CD14-positive monocyte (primary cell): ENCODE measurements around the gene PADI2. TPM values are rescaled to one million over a fixed set of nuclear protein-coding genes. Genes with fewer than 3 reads are reported as not detected.

Experiments
- DNase-seq, 3 donors: peaks; one replicate each; pipeline ENCODE4 v3.0.0-alpha.2; 2011 to 2022
- H2AFZ ChIP-seq: 2 replicates; pipeline ENCODE4 v1.6.0; 2012; ENCODE audit warnings: mild to moderate bottlenecking, low read depth, low read length, inconsistent platforms; ENCODE audit not compliant: insufficient read depth, poor library complexity, severe bottlenecking
- H3K27ac ChIP-seq, 2 donors: 1 replicate in 1 of 2; 2 replicates in 1 of 2; pipeline ENCODE4 v1.5.1; 2012 to 2013; ENCODE audit warnings: low read length in 2 of 2, control low read depth in 1 of 2, inconsistent platforms in 1 of 2, low read depth in 1 of 2, mild to moderate bottlenecking in 1 of 2
- H3K27me3 ChIP-seq, 2 donors: one replicate each; pipeline versions ENCODE4 v1.6.0 to v1.6.1; 2011 to 2013; ENCODE audit warnings: low read length in 2 of 2; ENCODE audit not compliant: control insufficient read depth in 2 of 2, insufficient read depth in 2 of 2
- H3K36me3 ChIP-seq, 2 donors: replicated peaks in 1 of 2; 1 replicate in 1 of 2; 2 replicates in 1 of 2; pipeline versions ENCODE4 v1.5.1 to v1.6.1; 2012 to 2013; ENCODE audit warnings: low read length in 2 of 2, control low read depth in 1 of 2, inconsistent platforms in 1 of 2, mild to moderate bottlenecking in 1 of 2; ENCODE audit not compliant: insufficient read depth in 2 of 2, control insufficient read depth in 1 of 2
- H3K4me1 ChIP-seq, 2 donors: 1 replicate in 1 of 2; 2 replicates in 1 of 2; pipeline versions ENCODE4 v1.5.1 to v1.6.1; 2012 to 2013; ENCODE audit warnings: low read length in 2 of 2, control low read depth in 1 of 2, inconsistent platforms in 1 of 2, mild to moderate bottlenecking in 1 of 2, moderate library complexity in 1 of 2; ENCODE audit not compliant: insufficient read depth in 2 of 2, control insufficient read depth in 1 of 2
- H3K4me2 ChIP-seq: replicated peaks from 2 replicates; pipeline ENCODE3; 2012; ENCODE audit warnings: low read length, moderate library complexity, mild to moderate bottlenecking; ENCODE audit not compliant: poor library complexity, severe bottlenecking; ENCODE audit errors: extremely low read depth
- H3K4me3 ChIP-seq, 3 experiments: fragments of 200-600 bp in 1 of 3; sonication (generic) in 1 of 3; replicated peaks in 1 of 3; 1 replicate in 2 of 3; 2 replicates in 1 of 3; pipeline ENCODE4 v1.5.1; 2011 to 2013; ENCODE audit warnings: low read length in 3 of 3, mild to moderate bottlenecking in 3 of 3, control low read depth in 2 of 3, low read depth in 2 of 3, inconsistent platforms in 1 of 3, moderate library complexity in 1 of 3
- H3K79me2 ChIP-seq: 2 replicates; pipeline ENCODE4 v1.6.0; 2012; ENCODE audit warnings: mild to moderate bottlenecking, control low read depth, inconsistent platforms, low read length, moderate library complexity; ENCODE audit not compliant: insufficient read depth
- H3K9ac ChIP-seq: 2 replicates; pipeline ENCODE4 v1.6.0; 2017; ENCODE audit warnings: low read length, mild to moderate bottlenecking; ENCODE audit not compliant: insufficient read depth, poor library complexity, severe bottlenecking
- H3K9me3 ChIP-seq, 2 donors: replicated peaks in 1 of 2; 1 replicate in 1 of 2; 2 replicates in 1 of 2; pipeline versions ENCODE4 v1.5.1 to v1.6.1; 2012 to 2013; ENCODE audit warnings: low read length in 2 of 2, control low read depth in 1 of 2; ENCODE audit not compliant: control insufficient read depth in 1 of 2, insufficient read depth in 1 of 2
- H4K20me1 ChIP-seq: 2 replicates; pipeline ENCODE4 v1.6.0; 2012; ENCODE audit warnings: mild to moderate bottlenecking, low read length, control low read depth, moderate library complexity; ENCODE audit not compliant: insufficient read depth
- H3K27ac Mint-ChIP-seq, 7 donors: one replicate each; pipeline ENCODE4 v1.8.0; 2020; ENCODE audit warnings: mild to moderate bottlenecking in 7 of 7, mixed read lengths in 7 of 7, moderate library complexity in 6 of 7, inconsistent platforms in 2 of 7
- H3K27me3 Mint-ChIP-seq, 3 donors: one replicate each; pipeline ENCODE4 v1.8.0; 2021 to 2022; ENCODE audit warnings: low read depth in 3 of 3, mild to moderate bottlenecking in 3 of 3, mixed read lengths in 3 of 3, moderate library complexity in 3 of 3, inconsistent platforms in 1 of 3
- H3K36me3 Mint-ChIP-seq, 2 donors: one replicate each; pipeline ENCODE4 v1.8.0; 2020; ENCODE audit warnings: mixed read lengths in 2 of 2, inconsistent platforms in 1 of 2, mild to moderate bottlenecking in 1 of 2
- H3K4me1 Mint-ChIP-seq: one replicate; pipeline ENCODE4 v1.8.0; 2020; ENCODE audit warnings: mild to moderate bottlenecking, mixed read lengths
- H3K4me3 Mint-ChIP-seq, 2 donors: one replicate each; pipeline ENCODE4 v1.8.0; 2020; ENCODE audit warnings: mild to moderate bottlenecking in 2 of 2, mixed read lengths in 2 of 2, moderate library complexity in 1 of 2
- H3K9me3 Mint-ChIP-seq, 7 donors: one replicate each; pipeline ENCODE4 v1.8.0; 2020 to 2022; ENCODE audit warnings: mixed read lengths in 7 of 7, mild to moderate bottlenecking in 6 of 7, moderate library complexity in 6 of 7, inconsistent platforms in 2 of 7
- CTCF ChIP-seq: fragments of 200-600 bp; IDR thresholded peaks from one replicate; pipeline ENCODE4 v1.8.0; 2022; ENCODE audit warnings: antibody characterized with exemption, mild to moderate bottlenecking
- WGBS: methylation state at CpG from one replicate; pipeline ENCODE4 v1.1.5; 2013; ENCODE audit warnings: missing lambda C conversion rate; ENCODE audit not compliant: insufficient coverage; 5-methylcytosine and 5-hydroxymethylcytosine counted together
- intact Hi-C, 2 donors: fragments of 100-400 bp; cut with micrococcal nuclease; formaldehyde crosslinking; loops; one replicate each; pipeline versions ENCODE4 v1.15.0 to v1.15.1; 2023
- polyA plus RNA-seq, 3 donors: library from polyadenylated mRNA; depleted of rRNA in 1 of 3; unstranded in 2 of 3; stranded (reverse) in 1 of 3; fragments of 300-500 nt in 2 of 3; fragments of >200 nt in 1 of 3; fragmentation: Illumina TruSeq in 2 of 3; gene quantifications; 1 replicate in 2 of 3; 2 replicates in 1 of 3; pipeline ENCODE4 v1.2.3, GENCODE V29; 2012 to 2021

The PADI2 gene
- polyA plus RNA-seq, 3 donors: 18.6 to 61.7 (median 32.6) TPM

- H3K27ac Mint-ChIP-seq: no peak overlapping the region
- no peak overlapping the region for H2AFZ ChIP-seq
- H3K9me3 ChIP-seq: no peaks in the 10 kb centered on the region
- H3K4me1 Mint-ChIP-seq: peaks cover 35% of the 10 kb centered on the region
- H3K4me1 ChIP-seq: peaks cover 30 to 31% of the 10 kb centered on the region in 2 donors
- TF ChIP-seq CTCF: no peak
- peaks cover 77 to 82% of the 10 kb centered on the region in 2 donors for H3K36me3 Mint-ChIP-seq
- H3K27ac ChIP-seq: no peak overlapping the region
- no peak for DNase-seq
- no peak overlapping the region for H3K9ac ChIP-seq
- H3K9me3 Mint-ChIP-seq: peaks cover 0 to 9% (median 3%) of the 10 kb centered on the region in 7 donors
- no peaks in the 10 kb centered on the region for H4K20me1 ChIP-seq
- no peak overlapping the region for H3K4me2 ChIP-seq
- H3K79me2 ChIP-seq: no peaks in the 10 kb centered on the region
- no peak overlapping the region for H3K4me3 ChIP-seq
- H3K27me3 ChIP-seq: no peaks in the 10 kb centered on the region
- no peak overlapping the region for H3K4me3 Mint-ChIP-seq
- no peaks in the 10 kb centered on the region for H3K27me3 Mint-ChIP-seq
- peaks cover 72 to 74% of the 10 kb centered on the region in 2 donors for H3K36me3 ChIP-seq
- intact Hi-C loops: no loop called here
- 80% methylated on average over 4 of the region's 5 CpGs for WGBS
Observed at GRCh38 chr1:17094664-17095063, 24.6 kb downstream of the PADI2 start.

- Histone ChIP-seq H3K9me3 (no peaks in the 10 kb centered on the region), H3K79me2 (no peaks in the 10 kb centered on the region), H3K36me3 (peaks cover 80 to 82% of the 10 kb centered on the region in 2 donors), H3K9ac (no peak overlapping the region), H4K20me1 (no peaks in the 10 kb centered on the region), H3K27ac (no peak overlapping the region), H3K4me2 (no peak overlapping the region), H3K4me1 (peaks cover 23 to 24% of the 10 kb centered on the region in 2 donors), H3K4me3 (no peak overlapping the region), H3K27me3 (no peaks in the 10 kb centered on the region), H2AFZ (no peak overlapping the region)
- peaks cover 27% of the 10 kb centered on the region for H3K4me1 Mint-ChIP-seq
- peaks cover 0 to 8% (median 3%) of the 10 kb centered on the region in 7 donors for H3K9me3 Mint-ChIP-seq
- WGBS: 99% methylated on average over 8 of the region's 8 CpGs
- H3K27ac Mint-ChIP-seq: peak overlapping the region in 4 of 7 donors; percentile 43 to 64 (median 52)
- intact Hi-C loops: no loop called here
- H3K4me3 Mint-ChIP-seq: no peak overlapping the region
- H3K27me3 Mint-ChIP-seq: no peaks in the 10 kb centered on the region
- DNase-seq: no peak
- TF ChIP-seq CTCF: no peak
- H3K36me3 Mint-ChIP-seq: peaks cover 81 to 86% of the 10 kb centered on the region in 2 donors
Observed at GRCh38 chr1:17093822-17094393, 25.3 kb downstream of the PADI2 start.
